Endothelial cell (in vitro differentiated cells): ENCODE data around the gene CDH15. TPM values are rescaled to one million over a fixed set of nuclear protein-coding genes. Genes with fewer than 3 reads are reported as not detected.
"Not testable (repeated sequence)": the region's sequence is repeated elsewhere in the genome, so short reads cannot be mapped to it uniquely, and the experiment has no call there.

Experiments
- DNase-seq: peaks from one replicate; pipeline ENCODE4 v3.0.0; 2021; ENCODE audit warnings: low spot score
- H3K27ac Mint-ChIP-seq: one replicate; pipeline ENCODE4 v1.8.0; 2021; ENCODE audit warnings: mixed read lengths, inconsistent platforms; ENCODE audit not compliant: unreplicated experiment
- H3K27me3 Mint-ChIP-seq: one replicate; pipeline ENCODE4 v1.8.0; 2021; ENCODE audit warnings: mild to moderate bottlenecking, moderate library complexity, mixed read lengths, inconsistent platforms; ENCODE audit not compliant: unreplicated experiment
- H3K36me3 Mint-ChIP-seq: one replicate; pipeline ENCODE4 v1.8.0; 2021; ENCODE audit warnings: mild to moderate bottlenecking, low read depth, mixed read lengths, inconsistent platforms; ENCODE audit not compliant: unreplicated experiment
- H3K4me1 Mint-ChIP-seq: one replicate; pipeline ENCODE4 v1.8.0; 2021; ENCODE audit warnings: mild to moderate bottlenecking, mixed read lengths, inconsistent platforms; ENCODE audit not compliant: unreplicated experiment
- H3K4me3 Mint-ChIP-seq: one replicate; pipeline ENCODE4 v1.8.0; 2021; ENCODE audit warnings: mild to moderate bottlenecking, mixed read lengths, inconsistent platforms; ENCODE audit not compliant: unreplicated experiment
- H3K9me3 Mint-ChIP-seq: one replicate; pipeline ENCODE4 v1.8.0; 2021; ENCODE audit warnings: mixed read lengths, inconsistent platforms; ENCODE audit not compliant: unreplicated experiment
- total RNA-seq: library from RNA; stranded (reverse); fragmentation: NEBNext Ultra II Directional; extraction: Animal tissue kit (Norgen Biotek cat#: 25700); gene quantifications from one replicate; pipeline ENCODE4 v1.2.1, GENCODE V29; 2021; ENCODE audit not compliant: unreplicated experiment
- TF ChIP-seq, protein P1 (sequence below): fragments of 200-600 bp; sonication (generic); IDR thresholded peaks from one replicate; pipeline ENCODE4 v1.5.0; 2021; ENCODE audit warnings: antibody characterized with exemption; ENCODE audit not compliant: unreplicated experiment

Gene CDH15
- total RNA-seq, 1 donor from 2014 or later: not detected

DNA sequence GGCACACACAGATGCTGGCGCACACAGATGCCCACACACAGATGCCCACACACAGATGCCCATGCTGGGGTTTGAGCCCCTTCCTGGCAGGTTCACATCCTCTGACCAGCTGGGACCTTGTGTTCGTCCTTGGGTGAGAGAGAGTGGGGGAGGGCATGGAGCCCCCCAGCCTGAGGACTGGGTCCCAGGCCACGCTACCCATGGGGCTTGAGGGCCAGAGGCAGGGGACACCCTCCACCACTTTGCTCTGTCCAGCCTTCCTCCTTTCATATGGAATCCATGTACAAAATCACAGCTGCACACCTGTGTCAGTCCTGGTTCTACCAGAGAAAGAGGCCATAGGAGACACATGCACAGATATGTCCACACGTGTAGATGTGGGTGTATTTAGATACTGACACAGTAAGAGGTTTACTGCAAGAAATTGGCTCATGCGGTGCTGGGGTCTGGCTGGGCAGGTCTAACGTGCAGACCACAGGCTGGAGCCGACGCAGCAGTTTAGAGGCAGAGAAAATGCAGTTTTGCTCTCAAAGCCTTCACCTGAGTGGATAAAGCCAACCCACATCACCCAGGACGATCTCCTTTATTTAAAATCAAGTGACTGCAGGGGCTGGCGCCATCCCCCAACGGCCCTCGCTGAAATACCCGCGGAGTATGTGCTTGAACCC lies 17.9 kb downstream of the CDH15 start:
- Mint-ChIP-seq H3K4me3 (no peak overlapping the region), H3K36me3 (no peaks in the 10 kb centered on the region), H3K4me1 (peaks cover 2% of the 10 kb centered on the region), H3K9me3 (no peaks in the 10 kb centered on the region), H3K27ac (no peak overlapping the region), H3K27me3 (peaks cover 15% of the 10 kb centered on the region)
- TF ChIP-seq, protein P1, sequence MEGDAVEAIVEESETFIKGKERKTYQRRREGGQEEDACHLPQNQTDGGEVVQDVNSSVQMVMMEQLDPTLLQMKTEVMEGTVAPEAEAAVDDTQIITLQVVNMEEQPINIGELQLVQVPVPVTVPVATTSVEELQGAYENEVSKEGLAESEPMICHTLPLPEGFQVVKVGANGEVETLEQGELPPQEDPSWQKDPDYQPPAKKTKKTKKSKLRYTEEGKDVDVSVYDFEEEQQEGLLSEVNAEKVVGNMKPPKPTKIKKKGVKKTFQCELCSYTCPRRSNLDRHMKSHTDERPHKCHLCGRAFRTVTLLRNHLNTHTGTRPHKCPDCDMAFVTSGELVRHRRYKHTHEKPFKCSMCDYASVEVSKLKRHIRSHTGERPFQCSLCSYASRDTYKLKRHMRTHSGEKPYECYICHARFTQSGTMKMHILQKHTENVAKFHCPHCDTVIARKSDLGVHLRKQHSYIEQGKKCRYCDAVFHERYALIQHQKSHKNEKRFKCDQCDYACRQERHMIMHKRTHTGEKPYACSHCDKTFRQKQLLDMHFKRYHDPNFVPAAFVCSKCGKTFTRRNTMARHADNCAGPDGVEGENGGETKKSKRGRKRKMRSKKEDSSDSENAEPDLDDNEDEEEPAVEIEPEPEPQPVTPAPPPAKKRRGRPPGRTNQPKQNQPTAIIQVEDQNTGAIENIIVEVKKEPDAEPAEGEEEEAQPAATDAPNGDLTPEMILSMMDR: no peak
- DNase-seq: peak; percentile 6

DNA sequence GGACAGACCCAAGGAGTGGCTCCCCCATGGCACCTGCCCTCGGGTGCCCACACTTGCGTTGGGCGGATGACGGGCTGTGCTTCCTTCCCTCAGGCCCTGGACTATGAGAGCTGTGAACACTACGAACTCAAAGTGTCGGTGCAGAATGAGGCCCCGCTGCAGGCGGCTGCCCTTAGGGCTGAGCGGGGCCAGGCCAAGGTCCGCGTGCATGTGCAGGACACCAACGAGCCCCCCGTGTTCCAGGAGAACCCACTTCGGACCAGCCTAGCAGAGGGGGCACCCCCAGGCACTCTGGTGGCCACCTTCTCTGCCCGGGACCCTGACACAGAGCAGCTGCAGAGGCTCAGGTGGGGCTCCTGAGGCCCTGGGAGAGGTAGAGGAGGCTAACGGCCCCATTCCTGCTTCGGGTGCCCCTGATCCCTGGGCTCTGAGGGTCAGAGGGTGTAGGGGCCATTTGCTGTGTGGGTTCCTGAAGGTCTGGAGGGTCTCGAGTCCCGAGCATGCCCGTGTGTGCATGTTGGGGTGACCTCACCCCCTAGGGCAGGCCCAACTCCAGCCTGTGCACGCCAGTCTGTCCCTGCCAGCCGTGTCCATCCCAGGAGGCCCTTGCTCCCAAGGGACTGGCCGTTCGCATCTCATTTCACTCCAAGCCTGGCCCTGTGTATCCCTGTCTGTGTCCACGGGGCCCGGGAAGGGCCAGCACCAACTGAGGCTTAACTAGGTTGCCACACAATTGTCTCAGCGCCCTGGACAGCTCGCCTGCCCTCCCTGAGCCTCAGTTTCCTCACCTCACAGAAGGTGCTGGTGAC lies 18.8 kb downstream of the CDH15 start:
- TF ChIP-seq, protein P1: no peak
- DNase-seq: peak; percentile 6

DNA sequence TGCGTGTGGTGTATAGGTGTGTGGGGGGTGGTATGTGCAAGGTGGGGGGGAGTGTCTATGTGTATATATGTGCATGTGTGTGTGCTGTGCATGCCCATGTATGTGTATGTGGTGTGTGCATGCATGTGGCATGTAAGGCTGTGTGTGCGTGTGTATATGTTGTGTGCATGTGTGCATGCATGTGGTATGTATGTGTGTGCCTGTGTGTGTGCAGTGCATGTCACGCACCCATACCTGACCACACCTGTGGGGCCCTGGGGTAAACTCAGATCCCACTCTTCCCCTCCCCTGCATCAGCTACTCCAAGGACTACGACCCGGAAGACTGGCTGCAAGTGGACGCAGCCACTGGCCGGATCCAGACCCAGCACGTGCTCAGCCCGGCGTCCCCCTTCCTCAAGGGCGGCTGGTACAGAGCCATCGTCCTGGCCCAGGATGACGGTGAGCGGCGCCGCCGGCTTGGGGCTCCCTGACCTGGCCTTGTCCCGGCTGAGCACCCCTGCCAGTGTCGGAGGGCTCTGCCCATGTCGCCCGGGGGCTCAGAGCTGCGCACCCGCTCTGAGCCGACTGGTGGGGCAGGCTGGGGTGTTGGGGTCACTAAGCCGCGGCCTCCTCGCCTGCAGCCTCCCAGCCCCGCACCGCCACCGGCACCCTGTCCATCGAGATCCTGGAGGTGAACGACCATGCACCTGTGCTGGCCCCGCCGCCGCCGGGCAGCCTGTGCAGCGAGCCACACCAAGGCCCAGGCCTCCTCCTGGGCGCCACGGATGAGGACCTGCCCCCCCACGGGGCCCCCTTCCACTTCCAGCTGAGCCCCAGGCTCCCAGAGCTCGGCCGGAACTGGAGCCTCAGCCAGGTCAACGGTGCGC lies 19.7 kb downstream of the CDH15 start:
- TF ChIP-seq, protein P1: no peak
- DNase-seq: peak; percentile 6
- H3K27ac Mint-ChIP-seq: peak overlapping the region; percentile 57
- peaks cover 14% of the 10 kb centered on the region for H3K27me3 Mint-ChIP-seq
- peak overlapping the region; percentile 21 for H3K4me3 Mint-ChIP-seq
- H3K4me1 Mint-ChIP-seq: no peaks in the 10 kb centered on the region
- H3K9me3 Mint-ChIP-seq: no peaks in the 10 kb centered on the region
- H3K36me3 Mint-ChIP-seq: no peaks in the 10 kb centered on the region

More for the DNA sequence above, 18.8 kb downstream of the CDH15 start:
- Mint-ChIP-seq H3K4me3 (peak overlapping the region; percentile 21), H3K36me3 (no peaks in the 10 kb centered on the region), H3K4me1 (no peaks in the 10 kb centered on the region), H3K27ac (peak overlapping the region; percentile 57), H3K27me3 (peaks cover 14% of the 10 kb centered on the region), H3K9me3 (no peaks in the 10 kb centered on the region)

DNA sequence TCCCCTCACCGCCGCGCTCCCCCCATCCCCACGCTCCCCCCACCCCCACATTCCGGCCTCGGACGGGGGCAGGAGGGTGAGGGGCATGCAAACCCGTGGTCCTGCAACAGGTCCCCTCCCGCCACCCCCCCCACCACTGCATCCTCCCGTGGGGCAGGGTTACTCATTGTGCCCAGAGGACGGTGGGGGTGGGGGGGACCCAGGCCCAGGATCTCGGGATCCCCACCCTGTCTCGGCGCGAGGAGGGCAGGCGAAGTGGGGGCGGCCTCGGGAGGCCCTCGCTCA lies 20.3 kb downstream of the CDH15 start:
- TF ChIP-seq, protein P1: no peak
- H3K36me3 Mint-ChIP-seq: no peaks in the 10 kb centered on the region
- peaks cover 14% of the 10 kb centered on the region for H3K27me3 Mint-ChIP-seq
- peak; percentile 7 for DNase-seq
- no peaks in the 10 kb centered on the region for H3K9me3 Mint-ChIP-seq
- no peaks in the 10 kb centered on the region for H3K4me1 Mint-ChIP-seq
- H3K4me3 Mint-ChIP-seq: no peak overlapping the region
- H3K27ac Mint-ChIP-seq: no peak overlapping the region

DNA sequence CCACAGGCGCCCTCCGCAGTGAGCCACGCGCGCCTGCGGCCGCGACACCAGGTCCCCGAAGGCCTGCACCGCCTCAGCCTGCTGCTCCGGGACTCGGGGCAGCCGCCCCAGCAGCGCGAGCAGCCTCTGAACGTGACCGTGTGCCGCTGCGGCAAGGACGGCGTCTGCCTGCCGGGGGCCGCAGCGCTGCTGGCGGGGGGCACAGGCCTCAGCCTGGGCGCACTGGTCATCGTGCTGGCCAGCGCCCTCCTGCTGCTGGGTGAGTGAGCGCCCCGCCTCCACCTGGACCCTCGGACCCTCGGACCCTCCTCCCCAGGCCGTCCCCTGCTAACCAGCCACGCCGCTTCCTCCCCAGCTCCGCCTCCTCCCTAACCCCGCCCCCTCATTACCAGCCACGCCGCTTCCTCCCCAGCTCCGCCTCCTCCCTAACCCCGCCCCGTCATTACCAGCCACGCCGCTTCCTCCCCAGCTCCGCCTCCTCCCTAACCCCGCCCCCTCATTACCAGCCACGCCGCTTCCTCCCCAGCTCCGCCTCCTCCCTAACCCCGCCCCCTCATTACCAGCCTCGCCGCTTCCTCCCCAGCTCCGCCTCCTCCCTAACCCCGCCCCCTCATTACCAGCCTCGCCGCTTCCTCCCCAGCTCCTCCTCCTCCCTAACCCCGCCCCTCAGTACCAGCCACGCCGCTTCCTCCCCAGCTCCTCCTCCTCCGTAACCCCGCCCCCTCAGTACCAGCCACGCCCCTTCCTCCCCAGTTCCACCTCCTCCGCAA lies 20.8 kb downstream of the CDH15 start:
- H3K4me3 Mint-ChIP-seq, H3K4me1 Mint-ChIP-seq, DNase-seq, H3K27ac Mint-ChIP-seq, H3K9me3 Mint-ChIP-seq, H3K36me3 Mint-ChIP-seq: not testable (repeated sequence)
- H3K27me3 Mint-ChIP-seq: peaks cover 14% of the 10 kb centered on the region
